Umbilical cord (tissue), 2 donors: ENCODE data around the gene ZCCHC7. TPM values are rescaled to one million over a fixed set of nuclear protein-coding genes. Genes with fewer than 3 reads are reported as not detected.

Experiments
- DNase-seq: peaks from one replicate; pipeline ENCODE4 v3.0.0-alpha.2; 2015; ENCODE audit warnings: low spot score
- total RNA-seq: library from RNA; depleted of rRNA; stranded (reverse); fragments of >200 nt; gene quantifications from one replicate; pipeline ENCODE4 v1.2.3, GENCODE V29; 2014; ENCODE audit warnings: low replicate concordance; ENCODE audit not compliant: insufficient read depth

The ZCCHC7 gene
- total RNA-seq, 1 donor from 2014 or later: 34.7 TPM

DNA sequence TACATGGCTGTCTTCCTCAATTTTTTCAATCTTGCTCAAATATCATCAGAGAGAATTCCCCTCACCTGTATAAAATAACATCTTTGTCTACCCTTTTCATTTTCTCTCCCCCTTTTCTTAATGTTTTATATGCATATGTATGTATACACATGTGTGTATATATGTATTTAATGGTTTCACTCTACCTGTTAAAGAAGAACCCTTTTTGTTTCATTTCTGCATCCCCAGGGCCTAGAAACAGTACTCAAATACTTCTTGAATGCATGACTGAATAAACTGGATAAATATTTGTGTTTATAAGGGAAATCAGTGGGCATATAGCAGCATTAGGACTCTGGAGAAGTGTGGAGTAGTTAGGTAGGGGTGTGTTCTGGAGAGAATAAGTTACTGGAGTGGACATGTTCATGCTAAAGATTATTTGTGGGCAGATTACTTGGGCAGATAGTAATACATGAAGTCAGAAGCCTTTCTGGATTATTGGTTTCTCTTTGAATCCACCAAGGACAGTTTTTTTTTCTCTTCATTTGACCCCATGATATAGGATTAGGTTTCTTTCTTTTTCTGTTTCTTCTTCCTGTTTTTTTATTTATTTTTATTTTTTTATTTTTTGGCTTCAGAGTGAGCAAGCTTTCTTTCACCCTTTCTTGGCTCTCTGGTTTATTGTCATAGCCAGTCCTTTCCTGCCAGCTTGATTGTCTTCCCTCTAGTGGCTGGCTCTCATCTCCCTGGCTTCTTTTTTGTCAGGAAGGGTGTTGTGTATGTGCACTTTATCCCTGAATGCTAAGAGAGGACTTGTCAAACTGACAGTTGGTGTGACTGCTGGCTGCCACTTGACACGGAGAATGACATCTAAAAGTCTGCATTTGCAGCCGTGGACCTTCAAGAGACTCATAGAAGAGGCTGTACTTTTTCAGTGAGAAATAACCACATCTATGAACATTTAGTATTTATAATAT is 89.3 kb downstream of the ZCCHC7 start:
- DNase-seq: no peak

DNA sequence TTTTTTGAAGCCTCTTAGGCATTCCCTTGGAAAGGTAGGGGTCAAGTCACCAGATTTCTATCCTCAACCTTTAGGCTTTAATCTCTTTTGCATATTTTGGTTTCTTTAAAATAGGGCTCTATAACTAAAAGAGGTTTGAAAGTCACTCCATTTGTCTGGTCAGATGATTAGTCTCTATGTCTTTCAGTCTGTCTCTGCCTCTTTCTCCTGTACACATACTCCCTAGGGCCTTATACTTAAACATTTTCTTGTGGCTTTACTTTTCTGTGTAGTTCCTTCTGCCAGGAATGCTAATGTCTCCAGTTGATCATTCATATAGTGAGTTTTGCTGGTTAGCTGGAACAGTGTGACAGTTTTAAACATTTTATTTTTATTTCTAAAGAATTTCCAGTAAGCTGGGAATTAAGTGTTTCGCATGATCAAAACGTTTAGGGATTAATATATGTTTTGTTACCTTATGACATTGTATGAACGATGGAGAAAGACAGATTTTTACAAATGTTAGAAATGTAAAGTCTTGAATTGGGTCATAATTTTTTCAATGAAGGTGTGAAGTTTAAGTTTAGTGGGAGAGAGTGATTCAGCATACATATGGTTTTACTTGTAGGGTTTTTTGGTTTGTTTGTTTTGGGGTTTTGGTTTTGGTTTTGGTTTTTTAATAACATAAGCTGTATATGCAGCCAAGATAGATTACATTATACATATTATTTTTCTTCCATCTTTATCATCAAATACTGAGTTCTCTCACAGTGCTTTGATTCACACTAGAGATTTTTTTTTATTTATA is 90.6 kb downstream of the ZCCHC7 start:
- no peak for DNase-seq

DNA sequence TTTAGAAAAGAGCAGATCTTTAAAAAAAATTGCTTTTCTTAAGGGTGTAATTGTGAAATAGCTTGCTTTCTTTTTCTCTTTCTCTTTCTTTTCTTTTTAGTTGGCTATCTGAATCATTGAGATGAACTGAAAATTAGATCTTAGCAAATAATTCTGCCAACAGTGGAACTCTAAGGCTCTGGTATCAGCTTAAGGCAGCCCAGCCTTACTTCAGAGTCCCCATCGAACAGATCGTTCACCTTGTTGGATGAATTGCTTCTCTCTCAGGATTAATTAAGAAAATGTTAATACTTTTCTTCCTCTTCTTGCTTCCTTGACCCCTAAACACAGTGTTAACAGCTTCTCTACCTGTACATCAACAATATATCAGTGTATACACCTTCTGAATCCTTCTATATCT is 92.1 kb downstream of the ZCCHC7 start:
- no peak for DNase-seq

DNA sequence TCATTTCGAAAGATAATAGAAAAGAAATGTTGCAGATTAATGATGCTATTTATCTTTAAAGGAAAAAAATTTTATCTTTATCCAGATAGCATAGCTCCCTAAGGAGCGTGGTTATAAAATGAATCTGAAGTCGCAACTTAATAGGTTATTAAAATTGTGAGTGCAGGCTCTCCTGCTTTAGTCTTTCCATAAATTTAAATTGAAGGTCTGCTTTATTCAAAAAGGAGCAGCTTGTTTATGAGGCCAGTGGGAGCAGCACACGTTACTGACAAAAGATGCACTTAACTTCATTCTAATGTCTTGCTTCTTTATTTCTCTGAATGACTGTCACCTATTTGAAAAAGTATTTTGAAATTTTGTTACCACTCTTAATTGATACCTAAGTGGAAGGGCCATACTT is 95.0 kb downstream of the ZCCHC7 start:
- no peak for DNase-seq

DNA sequence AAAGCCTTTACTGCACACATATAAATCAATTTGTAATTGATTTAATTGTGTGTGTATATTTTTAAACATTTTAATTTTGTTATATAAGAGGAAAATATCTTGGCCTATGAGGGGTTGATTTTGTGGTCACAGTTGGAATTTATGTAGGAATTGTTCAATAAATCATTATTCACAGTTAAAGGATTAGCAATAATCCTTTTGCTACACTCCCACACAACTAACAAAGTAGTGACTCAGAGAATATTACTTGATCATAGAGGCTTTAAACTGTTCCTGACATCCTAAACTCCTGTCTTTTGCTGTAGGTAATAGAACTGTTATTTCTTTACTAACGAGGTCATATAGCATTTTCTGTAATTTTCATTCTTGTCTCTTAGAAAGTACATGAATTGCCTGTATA is 95.5 kb downstream of the ZCCHC7 start:
- no peak for DNase-seq

DNA sequence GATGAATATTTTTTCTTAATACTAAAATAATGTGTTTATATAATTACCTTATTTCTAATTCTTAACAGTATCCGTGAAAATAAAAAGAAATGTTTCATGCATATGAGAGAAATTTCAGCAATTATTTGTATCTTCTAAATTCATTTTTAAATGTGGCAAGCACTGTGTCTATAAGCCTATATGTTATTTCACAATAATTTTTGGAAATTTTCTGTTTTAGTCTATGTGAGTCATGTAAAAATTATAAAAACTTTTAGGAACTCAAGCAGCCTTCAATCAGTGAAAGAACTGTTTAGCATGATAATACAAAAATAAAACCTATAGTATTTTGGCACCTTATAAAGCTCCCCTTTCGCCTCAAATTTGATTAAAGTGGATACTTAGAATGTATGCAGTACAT is 96.8 kb downstream of the ZCCHC7 start:
- DNase-seq: no peak

DNA sequence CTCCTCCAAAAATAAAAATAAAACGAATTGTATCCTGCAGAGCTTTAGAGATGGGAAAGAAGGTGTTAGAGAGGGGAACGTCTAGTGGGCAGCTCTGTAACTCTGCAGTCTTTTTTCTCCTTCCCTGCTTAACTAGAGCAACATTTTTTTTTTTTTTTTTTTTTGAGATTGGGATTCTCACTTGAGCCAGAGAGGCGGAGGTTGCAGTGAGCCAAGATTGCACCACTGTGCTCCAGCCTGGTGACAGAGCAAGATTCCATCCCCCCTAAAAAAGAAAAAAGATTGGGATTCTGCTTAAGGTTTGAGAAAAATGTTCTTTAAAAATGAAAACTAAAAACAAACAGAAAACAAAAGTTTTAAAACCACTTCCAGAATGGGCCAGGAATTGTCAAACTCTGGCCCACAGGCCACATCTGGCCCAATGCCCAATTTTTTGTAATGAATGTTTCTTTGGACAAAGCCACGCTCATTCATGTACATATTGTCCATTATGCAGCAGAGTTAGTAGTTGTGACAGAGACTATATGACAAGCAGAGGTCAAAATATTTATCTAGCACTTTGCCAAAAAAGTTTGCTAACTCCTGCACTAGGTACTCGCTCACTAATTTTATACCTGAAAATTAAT is 98.5 kb downstream of the ZCCHC7 start:
- DNase-seq: no peak

DNA sequence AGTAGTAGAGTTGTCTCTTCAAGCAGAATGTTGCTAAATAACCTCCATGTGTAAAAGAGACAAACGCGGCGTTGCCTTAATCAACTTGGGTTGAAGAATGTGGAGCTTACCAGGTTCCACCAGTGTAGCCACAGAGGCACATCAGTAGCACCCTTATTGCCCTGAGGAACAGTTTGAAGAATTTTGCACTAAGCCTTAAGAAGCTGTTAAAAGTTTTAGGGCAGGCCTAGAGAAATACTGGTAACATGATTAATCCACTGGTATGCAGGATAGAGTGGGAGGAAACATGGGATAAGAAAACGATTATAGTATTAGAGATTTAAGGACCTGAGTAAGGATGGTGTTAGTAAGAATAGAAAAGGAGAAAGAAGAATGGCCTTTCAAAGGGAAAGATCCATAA is 100.6 kb downstream of the ZCCHC7 start:
- no peak for DNase-seq

DNA sequence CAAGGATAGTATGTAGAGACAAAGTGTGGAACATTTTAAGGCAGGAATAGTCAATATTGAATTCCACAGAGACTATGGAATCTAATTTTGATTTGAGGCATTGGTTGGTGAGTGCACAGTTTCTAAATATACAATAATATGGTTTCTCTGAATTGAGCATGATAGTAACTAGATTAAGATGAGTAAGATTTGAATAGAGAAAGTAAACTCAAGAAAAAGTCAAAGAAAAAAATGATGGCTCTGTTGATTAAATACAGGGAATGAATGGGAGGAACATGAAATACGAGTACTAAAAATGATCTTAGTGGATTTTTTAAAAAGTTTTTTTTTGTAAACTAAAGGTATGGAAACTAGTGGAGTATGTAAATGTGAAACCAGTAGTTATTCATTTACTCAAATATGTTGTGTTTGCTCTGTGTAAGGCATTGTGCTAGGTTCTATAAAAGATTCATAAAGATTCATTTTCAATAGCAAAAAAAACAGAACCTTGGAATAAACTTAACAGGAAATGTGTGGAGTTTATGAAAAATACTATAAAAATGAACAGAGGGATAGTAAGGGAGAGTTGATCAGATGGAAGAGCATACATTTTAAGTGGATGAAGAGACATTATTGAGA is 101.2 kb downstream of the ZCCHC7 start:
- no peak for DNase-seq

DNA sequence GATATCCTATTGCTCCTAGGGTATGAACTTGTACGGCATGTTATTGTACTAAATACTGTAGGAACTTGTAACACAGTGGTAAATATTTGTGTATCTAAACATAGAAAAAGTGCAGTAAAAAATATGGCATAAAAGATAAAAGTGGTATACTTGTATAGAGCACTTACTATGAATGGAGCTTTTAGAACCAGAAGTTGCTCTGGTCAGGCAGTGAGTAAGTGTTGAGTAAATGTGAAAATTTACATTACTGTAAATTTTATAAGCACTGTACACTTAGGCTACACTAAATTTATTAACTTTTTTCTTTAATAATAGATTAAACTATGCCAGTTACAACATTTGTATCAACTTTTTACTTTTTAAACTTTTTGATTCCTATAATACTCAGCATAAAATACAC is 109.1 kb downstream of the ZCCHC7 start:
- no peak for DNase-seq

DNA sequence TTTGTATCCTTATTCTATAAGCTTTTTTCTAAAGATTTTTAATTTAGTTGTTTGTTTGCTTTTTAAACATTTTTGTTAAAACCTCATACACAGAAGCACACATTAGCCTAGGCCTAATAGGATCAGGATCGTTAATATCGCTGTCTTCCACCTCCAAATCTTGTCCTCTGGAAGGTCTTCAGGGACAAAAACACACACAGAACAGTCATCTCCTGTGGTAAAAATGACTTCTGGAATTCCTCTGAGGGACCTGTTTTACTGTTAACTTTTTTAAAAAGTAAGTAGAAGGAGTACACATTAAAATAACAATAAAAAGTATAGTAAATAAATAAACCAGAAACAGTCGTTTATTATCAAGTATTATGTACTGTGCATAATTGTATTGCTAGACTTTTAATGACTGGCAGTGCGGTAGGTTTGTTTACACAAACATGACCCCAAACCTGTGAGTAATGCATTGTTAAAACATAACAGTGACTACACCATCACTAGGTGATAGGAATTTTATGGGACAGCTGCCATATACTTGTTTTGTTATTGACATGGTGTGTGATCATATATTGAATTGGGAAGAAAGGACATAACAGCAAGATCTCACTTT is 109.6 kb downstream of the ZCCHC7 start:
- DNase-seq: no peak

DNA sequence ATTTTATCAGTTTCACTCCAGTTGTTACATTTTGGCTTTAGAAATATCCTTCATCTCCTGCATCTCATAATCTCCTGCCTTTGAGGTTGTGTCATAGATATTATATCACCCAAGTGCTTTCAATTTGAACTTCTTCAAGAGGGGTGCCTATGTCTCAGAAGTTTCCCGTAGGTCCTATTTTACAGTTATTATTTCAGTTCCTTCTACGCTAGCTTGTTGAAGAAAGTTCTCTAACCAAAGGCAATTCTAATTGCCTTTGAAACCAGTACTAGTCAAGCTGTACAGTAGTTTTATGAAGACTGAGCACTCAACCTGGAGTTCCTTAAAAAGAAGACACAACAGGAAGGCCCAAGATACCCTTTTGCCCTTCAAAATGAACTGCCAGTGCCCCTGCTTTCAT is 116.4 kb downstream of the ZCCHC7 start:
- DNase-seq: peak; percentile 50

DNA sequence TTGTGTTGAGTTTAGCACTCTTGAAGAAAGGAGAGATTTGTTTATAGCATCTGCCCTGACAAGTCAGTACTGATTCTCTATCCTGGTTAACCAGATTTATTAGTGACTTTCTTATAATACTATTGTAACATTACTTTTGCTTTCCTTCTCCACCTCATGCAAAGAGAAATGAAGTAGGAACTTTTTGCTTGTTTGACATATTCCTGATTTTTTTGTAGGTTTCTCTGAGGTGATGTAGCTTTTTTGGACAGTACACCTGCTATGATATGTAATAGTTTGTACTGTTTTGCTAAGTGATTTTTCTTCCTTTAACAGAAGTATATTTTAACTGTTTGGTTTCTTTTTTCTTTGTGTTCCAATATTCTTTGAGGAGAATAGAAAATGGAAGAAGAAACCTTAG is 117.7 kb downstream of the ZCCHC7 start:
- DNase-seq: no peak

DNA sequence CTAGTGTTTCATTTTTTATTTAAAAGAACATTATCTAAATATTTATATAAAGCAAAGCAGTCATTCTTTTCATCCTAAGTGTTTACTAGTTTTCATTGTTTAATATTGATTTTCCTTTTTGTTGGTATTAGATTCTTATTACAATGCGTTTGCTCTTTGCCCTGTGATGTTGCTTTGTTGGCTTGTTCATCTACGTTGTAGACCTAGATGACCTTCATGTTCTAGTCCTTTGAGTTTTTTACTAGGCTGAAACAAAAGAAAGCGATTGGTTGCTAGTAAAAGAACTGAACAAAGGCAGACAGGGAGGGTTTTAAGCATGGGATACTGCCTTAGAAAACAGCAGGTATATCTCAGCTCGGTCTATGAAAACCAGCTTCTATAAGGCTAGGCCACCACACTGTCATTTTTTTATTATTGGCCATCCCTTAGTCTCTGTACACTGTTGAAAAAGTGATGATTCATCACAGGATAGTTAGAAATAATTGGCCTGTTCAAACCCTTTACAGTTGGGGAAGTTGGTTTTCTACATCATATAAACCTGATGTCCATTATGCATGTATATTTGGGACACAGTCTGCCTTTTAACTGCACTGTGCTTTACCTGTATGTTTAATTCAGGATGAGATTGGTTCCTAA is 119.0 kb downstream of the ZCCHC7 start:
- DNase-seq: no peak

DNA sequence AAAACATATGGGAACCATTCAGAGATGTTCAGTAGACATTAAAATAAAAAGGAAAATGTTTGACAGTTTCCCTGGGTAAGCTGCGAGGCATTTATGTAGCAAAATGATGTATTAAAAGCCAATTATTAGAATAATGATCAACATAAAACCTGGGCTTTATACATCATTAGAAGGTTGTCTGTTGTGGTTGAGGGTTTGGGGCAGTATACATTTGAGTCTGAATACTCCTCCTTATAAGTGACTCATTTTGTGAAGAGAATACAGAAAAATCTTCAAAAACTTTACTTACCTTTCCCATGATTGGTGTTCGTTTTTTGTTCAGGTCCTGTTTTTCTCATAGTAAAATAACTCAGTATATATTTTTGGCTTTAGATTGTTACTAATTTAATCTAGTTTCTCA is 119.5 kb downstream of the ZCCHC7 start:
- no peak for DNase-seq

DNA sequence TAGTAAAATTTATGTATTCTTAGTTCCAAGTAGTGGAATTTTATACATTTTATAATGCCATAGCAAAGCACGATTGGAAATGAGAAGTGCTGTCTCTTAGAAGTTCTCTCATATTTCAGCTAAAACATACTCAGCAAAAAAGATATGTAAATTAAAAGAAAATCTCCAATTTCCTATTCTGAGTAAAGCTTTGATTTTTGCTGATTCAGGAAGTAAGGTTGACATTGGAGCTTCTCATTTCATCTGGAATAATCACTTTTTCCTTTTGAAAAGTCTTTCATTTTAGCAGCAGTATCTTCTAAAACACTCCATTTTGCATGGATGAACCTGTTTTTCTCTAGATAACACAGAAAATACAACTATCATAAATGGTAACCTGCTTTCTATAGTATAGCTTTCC is 121.0 kb downstream of the ZCCHC7 start:
- no peak for DNase-seq

DNA sequence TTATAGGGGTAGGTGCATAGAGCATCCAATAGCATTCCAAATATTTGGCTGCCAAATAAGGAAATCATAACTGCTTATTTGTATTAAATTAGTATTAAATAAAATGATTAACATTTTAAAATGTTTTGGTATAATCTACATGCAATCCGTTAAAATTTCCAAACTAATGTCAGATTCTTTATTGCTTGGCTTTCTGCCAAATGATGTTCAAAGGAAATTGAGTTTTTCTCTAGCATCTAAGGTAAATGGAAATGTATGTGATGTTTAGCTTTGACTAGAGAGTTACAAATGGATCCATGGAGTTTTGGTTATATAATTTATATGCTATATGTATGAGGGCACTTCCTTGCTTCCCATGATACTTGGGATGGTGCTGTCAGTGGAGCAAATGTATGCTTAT is 121.7 kb downstream of the ZCCHC7 start:
- no peak for DNase-seq

DNA sequence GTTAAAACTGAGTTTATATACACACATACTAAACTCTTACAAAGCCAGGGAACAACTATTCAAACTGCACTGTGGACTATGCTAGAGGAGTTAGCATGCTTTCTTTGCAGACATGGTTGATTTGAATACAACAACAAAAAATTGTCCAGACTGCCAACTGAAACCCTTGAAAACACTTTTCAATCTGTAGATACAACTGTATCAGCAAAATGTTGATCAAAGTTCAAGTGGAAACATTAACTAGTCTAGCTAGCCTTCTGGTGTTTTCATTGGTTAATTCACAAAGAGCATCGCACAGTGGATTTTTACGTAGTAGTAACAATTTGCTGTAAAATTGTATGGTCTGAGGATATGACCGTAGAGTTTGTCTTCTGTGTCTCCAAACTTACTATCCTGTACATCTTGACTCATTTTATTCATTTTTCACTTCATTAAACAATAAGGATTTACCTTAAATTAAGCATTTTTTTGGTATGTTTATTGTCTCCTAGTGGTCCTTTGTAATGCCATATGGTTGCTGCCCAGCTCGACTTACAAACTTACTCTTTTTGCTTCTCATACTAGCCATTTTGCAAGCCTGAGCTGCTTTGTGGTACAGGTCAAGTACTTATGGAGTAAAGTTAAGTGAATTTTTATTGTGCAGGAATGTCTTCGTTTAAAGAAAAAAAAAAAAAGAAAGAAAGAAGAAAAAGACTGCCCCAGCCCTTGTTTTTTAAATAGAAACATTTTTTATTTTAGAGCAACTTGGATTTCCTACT is 123.4 kb downstream of the ZCCHC7 start:
- no peak for DNase-seq

DNA sequence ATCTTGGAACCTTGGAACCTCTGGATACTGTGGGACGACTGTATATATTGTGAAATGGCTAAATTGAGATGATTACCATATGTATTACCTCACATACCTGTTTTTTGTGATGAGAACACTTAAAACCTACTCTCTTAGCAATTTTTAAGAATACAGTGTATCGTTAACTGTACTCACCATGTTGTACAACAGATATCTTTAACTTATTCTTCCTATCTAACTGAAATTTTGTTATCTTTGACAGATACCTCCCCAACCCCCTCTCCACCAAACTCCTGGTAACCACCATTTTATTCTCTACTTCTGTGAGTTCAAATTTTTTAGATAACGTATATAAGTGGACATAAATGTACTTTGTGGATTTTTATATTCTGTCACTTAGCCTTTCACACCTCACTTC is 126.5 kb downstream of the ZCCHC7 start:
- no peak for DNase-seq

DNA sequence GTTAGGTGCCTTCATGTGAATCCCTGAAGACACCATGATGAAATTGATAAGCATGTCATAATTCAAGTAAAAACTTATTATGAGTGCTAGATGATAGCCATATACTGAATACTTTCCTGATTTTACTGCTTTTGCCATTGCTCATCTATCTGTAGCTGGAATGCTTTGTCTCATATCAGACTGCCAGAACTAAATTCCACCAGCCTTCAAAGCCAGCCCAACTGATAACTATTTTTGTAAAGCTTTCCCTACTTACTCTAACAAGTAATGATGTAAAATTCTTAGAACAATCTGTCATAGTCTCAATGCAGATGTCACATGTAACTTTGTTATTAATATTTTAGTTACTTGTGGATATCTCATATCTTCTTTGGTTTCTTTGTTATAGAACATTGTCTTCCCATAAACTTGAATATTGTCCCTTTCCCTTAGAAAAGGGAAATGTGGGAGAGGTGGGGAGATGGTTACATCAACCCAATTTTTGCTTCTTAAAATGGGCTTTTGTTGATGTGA is 128.3 kb downstream of the ZCCHC7 start:
- DNase-seq: peak; percentile 58
